Gastroesophageal sphincter (tissue), 3 donors: ENCODE data around the gene ERO1A.

Experiments
- CTCF ChIP-seq, 4 experiments: fragments of 200-600 bp in 2 of 4; fragments of 450-650 bp in 2 of 4; sonication (generic) in 1 of 4; IDR thresholded peaks; one replicate each; pipeline ENCODE4 v1.5.1; 2017 to 2019; ENCODE audit warnings: antibody characterized with exemption in 4 of 4, mild to moderate bottlenecking in 2 of 4, moderate library complexity in 2 of 4
- POLR2A ChIP-seq, 2 donors: fragments of 450-650 bp; IDR thresholded peaks; one replicate each; pipeline ENCODE4 v1.6.1; 2017; ENCODE audit warnings: antibody characterized with exemption in 2 of 2, mild to moderate bottlenecking in 2 of 2, moderate library complexity in 1 of 2
- POLR2AphosphoS5 ChIP-seq: sonication (generic); formaldehyde crosslinking; IDR thresholded peaks from one replicate; pipeline ENCODE4 v1.6.1; 2017; ENCODE audit warnings: antibody characterized with exemption

- no peak for TF ChIP-seq CTCF (IDR thresholded peaks at IDR 0.05)
- no peak for TF ChIP-seq POLR2A (IDR thresholded peaks at IDR 0.05)
- TF ChIP-seq POLR2AphosphoS5: no peak
These were observed 45.8 kb downstream of the ERO1A start for GRCh38 chr14:52649511-52649910.
